ENCODE results near the gene ZNF687. TPM values are rescaled to one million over a fixed set of nuclear protein-coding genes. Genes with fewer than 3 reads are reported as not detected.

The ZNF687 gene
- total RNA-seq, 6 experiments from 2014 or later: 14.6 to 18.3 (median 15.9) TPM

DNA sequence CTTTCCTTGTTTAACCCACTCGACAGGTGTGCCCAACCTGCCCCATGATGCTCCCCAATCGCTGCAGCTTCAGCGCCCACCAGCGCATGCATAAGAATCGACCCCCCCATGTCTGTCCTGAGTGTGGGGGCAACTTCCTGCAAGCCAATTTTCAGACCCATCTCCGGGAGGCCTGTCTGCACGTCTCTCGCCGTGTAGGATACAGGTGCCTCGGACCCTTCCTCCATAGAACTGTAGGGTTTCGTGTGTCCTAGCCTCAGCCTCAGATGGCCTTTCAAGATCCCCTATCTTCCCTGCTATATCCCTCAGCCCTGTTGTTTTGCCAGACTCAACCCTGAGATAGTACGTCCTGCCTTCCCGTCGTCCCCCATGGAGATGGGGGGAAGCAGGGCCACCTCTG, 6.4 kb downstream of the ZNF687 start:
- no peak overlapping the region for H3K4me3 Mint-ChIP-seq
- H3K4me1 Mint-ChIP-seq (ENCODE audit: low read depth): peaks cover 11% of the 10 kb centered on the region
- no peaks in the 10 kb centered on the region for H3K9me3 Mint-ChIP-seq
- H3K27ac Mint-ChIP-seq: peak overlapping the region; percentile 6; the same call in 1 of the 2 replicates
- peaks cover 15% of the 10 kb centered on the region for H3K36me3 Mint-ChIP-seq (ENCODE audit: low read depth)
- no peak for DNase-seq
- H3K27me3 Mint-ChIP-seq (ENCODE audit: insufficient read depth): peaks cover 10% of the 10 kb centered on the region
- TF ChIP-seq, protein P1, sequence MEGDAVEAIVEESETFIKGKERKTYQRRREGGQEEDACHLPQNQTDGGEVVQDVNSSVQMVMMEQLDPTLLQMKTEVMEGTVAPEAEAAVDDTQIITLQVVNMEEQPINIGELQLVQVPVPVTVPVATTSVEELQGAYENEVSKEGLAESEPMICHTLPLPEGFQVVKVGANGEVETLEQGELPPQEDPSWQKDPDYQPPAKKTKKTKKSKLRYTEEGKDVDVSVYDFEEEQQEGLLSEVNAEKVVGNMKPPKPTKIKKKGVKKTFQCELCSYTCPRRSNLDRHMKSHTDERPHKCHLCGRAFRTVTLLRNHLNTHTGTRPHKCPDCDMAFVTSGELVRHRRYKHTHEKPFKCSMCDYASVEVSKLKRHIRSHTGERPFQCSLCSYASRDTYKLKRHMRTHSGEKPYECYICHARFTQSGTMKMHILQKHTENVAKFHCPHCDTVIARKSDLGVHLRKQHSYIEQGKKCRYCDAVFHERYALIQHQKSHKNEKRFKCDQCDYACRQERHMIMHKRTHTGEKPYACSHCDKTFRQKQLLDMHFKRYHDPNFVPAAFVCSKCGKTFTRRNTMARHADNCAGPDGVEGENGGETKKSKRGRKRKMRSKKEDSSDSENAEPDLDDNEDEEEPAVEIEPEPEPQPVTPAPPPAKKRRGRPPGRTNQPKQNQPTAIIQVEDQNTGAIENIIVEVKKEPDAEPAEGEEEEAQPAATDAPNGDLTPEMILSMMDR (IDR thresholded peaks at IDR 0.05): no peak

DNA sequence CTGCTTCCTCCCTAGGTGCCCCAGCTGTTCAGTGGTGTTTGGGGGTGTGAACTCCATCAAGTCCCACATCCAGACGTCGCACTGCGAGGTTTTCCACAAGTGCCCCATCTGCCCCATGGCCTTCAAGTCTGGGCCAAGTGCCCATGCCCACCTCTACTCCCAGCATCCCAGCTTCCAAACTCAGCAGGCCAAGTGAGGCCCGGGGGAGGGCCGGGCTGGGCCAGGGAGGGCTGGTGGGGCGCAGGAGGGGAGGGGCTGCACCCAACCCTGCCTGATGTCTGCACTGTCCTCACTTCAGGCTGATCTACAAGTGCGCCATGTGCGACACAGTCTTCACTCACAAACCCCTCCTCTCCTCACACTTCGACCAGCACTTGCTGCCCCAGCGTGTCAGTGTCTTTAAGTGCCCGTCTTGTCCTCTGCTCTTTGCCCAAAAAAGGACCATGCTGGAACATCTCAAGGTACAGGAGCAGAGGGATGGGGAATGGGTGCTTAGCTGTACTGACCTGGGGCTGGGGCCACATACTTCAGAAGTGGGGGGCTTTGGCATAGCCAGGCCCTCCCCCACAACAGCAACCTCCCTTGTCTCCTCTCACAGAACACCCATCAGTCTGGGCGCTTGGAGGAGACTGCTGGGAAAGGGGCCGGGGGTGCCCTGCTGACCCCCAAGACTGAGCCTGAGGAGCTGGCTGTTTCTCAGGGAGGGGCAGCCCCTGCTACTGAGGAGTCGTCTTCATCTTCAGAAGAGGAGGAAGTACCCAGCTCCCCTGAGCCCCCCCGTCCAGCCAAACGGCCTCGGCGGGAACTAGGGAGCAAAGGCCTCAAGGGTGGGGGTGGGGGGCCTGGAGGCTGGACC, 7.2 kb downstream of the ZNF687 start:
- no peak overlapping the region for H3K4me3 Mint-ChIP-seq
- peaks cover 3% of the 10 kb centered on the region for H3K4me1 Mint-ChIP-seq (ENCODE audit: low read depth)
- DNase-seq: no peak
- H3K9me3 Mint-ChIP-seq: no peaks in the 10 kb centered on the region
- peaks cover 10% of the 10 kb centered on the region for H3K27me3 Mint-ChIP-seq (ENCODE audit: insufficient read depth)
- TF ChIP-seq, protein P1 (IDR thresholded peaks at IDR 0.05): no peak
- no peak overlapping the region; the same call in 1 of the 2 replicates for H3K27ac Mint-ChIP-seq
- peaks cover 15% of the 10 kb centered on the region for H3K36me3 Mint-ChIP-seq (ENCODE audit: low read depth)

GRCh38 chr1:151289991-151290708, 8.1 kb downstream of the ZNF687 start:
- TF ChIP-seq, protein P1 (IDR thresholded peaks at IDR 0.05): no peak
- no peak for DNase-seq
- Mint-ChIP-seq H3K27ac (no peak overlapping the region), H3K9me3 (no peaks in the 10 kb centered on the region), H3K27me3 (ENCODE audit: insufficient read depth) (peaks cover 10% of the 10 kb centered on the region), H3K4me3 (no peak overlapping the region), H3K36me3 (ENCODE audit: low read depth) (peaks cover 15% of the 10 kb centered on the region), H3K4me1 (ENCODE audit: low read depth) (no peaks in the 10 kb centered on the region)

GRCh38 chr1:151290709-151291303, 8.7 kb downstream of the ZNF687 start:
- Mint-ChIP-seq H3K4me1 (ENCODE audit: low read depth) (no peaks in the 10 kb centered on the region), H3K27ac (no peak overlapping the region), H3K4me3 (no peak overlapping the region), H3K27me3 (ENCODE audit: insufficient read depth) (peaks cover 10% of the 10 kb centered on the region), H3K9me3 (no peaks in the 10 kb centered on the region), H3K36me3 (ENCODE audit: low read depth) (peaks cover 15% of the 10 kb centered on the region)
- DNase-seq: no peak
- TF ChIP-seq, protein P1 (IDR thresholded peaks at IDR 0.05): no peak

DNA sequence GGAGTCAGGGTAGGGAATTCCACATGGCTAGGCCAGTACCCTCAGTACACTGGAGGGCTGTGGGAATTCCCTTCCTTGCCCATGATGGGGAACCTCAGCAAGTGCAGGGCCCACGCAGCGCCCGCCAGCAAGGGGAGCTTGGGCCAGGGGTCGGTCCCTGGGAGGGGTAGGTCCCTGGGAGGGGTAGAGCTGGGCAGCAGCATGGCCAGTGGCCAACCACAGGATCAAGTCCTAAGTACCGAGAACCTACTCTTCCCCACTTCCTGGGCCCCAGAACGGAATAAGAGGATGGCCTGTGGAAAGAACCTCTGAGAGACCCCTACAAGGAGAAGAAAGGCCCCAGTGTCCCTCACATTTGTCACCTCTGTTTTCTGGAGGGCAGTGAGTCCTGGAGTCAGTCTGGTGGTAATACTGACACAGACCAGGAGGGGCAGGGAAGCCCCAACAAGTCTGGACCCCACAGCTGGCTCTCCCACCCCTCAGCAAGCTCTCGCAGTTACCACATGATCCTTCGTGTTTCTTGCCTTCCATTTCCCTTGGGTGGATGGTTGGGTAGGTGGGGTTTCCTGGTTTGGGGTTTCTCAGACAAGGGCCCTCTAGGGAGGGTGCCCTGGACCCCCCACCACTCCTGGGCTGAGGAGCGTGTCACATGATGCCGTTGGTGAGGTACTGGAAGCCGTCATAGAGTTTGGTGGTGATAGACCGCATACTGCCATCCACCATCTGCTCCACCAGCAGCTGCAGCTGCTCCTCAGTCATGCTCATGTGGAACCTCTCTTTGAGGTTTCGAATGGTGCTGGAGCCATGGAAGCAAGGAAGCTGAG, 10.3 kb downstream of the ZNF687 start:
- Mint-ChIP-seq H3K36me3 (ENCODE audit: low read depth) (peaks cover 15% of the 10 kb centered on the region), H3K4me3 (no peak overlapping the region), H3K27me3 (ENCODE audit: insufficient read depth) (peaks cover 10% of the 10 kb centered on the region), H3K4me1 (ENCODE audit: low read depth) (no peaks in the 10 kb centered on the region), H3K27ac (no peak overlapping the region; the same call in 1 of the 2 replicates), H3K9me3 (no peaks in the 10 kb centered on the region)
- no peak for DNase-seq
- TF ChIP-seq, protein P1 (IDR thresholded peaks at IDR 0.05): peak; percentile 41

Data from HFFc6 (cell line).